T-helper 1 cell treated with Interleukin-12 subunit alpha and Interleukin-12 subunit beta and Interleukin-4 antibody, amounts not matched to agents 30 ng/mL and 1 ng/mL, for 36 hours (primary cell): ENCODE results near the gene VWA7. TPM values are rescaled to one million over a fixed set of nuclear protein-coding genes. Genes with fewer than 3 reads are reported as not detected.

Experiments
- intact Hi-C: fragments of 100-400 bp; cut with micrococcal nuclease; formaldehyde crosslinking; loops from one replicate; pipeline ENCODE4 v1.15.1; 2024
- total RNA-seq: library from RNA; stranded (reverse); gene quantifications from 2 replicates; pipeline ENCODE4 v1.2.3, GENCODE V29; 2022

VWA7 gene
- total RNA-seq, 1 donor from 2014 or later, result 6.0 TPM

DNA sequence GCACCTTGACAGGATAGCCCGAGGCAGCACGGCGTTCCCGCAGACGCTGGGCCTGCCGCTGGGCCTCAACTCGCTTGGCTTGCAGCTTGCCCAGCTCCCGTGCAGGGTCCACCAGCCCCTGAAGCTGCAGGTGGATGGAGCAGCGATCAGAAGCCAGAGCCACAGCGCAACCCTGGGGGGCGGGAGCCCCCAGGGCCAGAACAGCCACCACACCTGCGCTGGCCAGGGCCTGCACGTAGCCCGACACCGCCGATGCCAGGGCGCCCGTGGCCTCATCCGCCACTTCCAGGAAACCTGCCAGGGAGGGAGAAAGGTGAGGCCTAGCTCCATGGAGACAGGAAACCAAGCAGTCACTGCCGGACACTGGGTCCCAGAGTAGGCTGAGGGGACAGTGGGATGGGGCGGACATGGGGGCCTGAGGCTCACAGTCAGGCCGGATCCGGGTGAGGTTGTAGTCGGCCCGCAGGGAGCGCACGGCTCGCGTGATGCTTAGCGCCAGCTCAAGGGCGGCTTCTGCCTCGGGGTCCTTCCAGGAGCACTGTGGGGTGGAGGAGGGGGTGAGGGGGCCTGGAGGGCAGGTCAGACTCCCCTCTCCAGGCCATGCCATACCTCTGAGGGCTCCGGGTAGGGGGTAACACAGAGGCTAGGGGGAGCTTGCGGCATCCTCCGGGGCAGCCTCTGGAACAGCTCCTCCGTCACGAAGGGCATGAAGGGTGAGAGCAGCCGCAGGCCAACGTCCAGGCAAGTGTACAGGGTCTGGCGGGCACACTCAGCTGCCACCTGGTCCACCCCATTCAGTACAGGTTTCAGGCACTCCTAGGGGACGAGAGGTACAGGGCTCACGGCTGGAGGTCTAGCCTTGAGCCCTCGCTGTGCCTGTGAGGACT, 2.1 kb upstream of the VWA7 start:
- intact Hi-C loops, result no loop called here

DNA sequence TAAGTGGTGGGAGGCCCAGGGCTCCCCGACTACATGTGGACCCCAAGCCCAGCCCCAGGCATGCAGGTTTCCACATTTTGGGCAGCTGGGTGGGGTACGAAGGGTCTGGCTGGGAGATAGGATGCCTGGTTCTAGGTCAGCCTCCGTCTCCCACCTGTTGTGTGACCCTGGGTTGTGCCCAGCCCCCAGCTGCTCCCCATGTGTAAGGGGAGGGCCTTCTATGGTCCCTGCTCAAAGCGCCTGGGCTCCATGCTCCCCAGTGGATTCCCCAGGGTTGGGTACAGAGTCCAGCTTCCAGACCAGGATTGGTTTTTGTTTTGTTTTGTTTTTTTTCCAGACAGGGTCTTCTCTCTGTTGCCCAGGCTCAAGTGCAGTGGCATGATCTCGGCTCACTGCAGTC, 1.1 kb upstream of the VWA7 start:
- intact Hi-C loops, result no loop called here

DNA sequence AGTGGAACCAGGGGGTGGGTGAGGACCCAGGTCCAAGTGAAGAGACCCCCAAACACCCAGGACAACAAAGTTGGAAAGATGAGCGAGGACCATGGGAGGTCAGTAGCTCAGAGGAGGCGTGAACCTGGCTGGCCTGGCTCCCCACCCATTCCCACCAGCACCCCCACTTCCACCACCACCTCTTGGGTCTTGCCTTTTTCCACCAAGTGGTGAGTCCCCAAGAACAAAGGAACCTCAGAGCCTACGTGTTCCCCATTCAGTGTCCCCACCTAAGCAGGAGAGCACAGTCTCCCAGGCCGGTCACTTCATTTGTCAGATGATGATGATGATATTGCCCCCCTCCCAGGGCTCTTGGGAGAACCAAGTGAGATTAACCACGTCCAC, 531 bp upstream of the VWA7 start:
- intact Hi-C loops, result loop anchor here (1.0 kb wide), 2 partner anchors 17 to 74 kb away; partner anchors contain the start of gene ABHD16A

DNA sequence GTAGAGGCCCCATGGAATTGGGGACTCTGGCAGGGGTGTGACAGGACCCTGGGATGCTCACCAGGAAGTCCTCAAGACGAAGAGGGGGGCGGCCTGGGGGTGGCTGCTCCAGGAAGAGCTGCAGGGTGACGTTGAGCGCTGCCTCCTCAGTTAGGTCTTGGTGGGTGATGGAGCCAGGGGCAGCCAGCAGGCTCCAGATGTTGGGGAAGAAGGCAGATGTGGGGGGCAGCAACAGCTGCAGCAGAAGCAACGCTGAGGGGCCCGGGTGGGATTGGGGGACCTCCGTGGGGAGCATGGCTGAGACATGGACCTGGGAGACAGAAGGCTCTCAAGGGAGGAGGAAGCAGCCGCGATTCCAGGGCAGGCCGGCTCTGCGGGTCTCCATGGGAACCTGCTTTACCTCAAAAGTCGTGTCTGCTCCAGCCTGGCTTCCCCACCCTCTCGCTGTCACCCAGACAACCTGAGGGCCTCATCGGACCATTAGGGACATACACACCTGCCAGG, 591 bp downstream of the VWA7 start:
- intact Hi-C loops, result no loop called here

DNA sequence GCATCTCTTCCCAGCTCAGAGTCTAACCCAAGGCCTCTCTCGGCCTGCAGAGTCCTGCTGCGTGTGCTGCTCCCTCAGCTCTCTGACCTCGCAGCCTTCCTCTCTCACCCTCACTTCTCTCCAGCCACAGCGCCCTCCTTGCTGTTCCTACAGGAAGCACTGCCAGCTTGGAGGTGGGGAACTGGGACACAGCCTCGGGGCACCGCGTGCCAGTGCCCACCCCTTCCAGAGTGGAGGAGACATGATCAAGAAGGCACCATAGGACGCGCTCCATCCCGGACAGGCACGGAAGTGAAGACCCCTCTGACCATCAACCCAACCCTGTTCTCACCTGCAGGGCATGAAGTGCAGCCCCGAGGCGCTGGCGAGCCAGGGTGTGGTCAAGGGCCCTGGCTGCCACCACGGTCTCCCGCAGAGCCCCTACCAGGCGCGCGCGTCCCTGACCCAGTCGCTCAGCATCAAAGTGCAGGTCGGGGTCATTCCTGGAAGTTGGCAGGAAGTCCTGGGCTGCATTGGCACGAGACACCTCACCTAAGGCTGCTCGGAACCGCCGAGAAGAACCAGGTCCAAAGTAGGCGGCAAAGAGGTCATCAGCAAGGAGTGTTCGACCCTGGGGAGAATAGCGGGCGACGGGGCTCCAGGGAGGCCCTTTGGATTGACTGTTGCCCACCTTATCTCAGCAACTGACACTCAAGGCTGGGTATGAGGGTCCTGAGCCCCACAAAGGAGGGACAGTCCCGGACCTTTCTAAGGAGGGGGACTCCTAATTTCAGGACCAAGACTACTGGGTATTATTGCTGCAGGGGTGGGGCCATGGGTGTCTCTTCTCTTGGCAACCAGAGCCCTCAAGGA, 1.3 kb downstream of the VWA7 start:
- intact Hi-C loops, result no loop called here

DNA sequence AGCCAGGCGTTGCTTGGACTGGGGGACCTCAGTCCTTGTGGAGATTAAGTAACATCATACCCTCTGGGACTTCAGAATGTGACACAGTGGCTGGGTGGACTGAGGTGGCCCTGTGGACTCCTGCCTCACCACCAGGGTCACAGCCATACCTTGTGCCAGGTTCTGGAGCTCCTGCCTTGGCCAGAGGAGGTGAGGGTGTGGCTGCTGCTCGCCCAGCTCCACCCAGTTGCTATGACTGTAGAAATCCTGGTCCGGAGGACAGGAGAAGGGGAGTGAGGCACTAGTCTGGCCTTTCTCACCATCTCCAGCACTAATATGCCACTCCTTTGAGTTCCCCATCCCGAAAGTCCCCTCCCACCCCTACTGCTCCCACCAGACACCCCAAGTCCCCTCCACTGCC, 1.9 kb downstream of the VWA7 start:
- intact Hi-C loops, result no loop called here

DNA sequence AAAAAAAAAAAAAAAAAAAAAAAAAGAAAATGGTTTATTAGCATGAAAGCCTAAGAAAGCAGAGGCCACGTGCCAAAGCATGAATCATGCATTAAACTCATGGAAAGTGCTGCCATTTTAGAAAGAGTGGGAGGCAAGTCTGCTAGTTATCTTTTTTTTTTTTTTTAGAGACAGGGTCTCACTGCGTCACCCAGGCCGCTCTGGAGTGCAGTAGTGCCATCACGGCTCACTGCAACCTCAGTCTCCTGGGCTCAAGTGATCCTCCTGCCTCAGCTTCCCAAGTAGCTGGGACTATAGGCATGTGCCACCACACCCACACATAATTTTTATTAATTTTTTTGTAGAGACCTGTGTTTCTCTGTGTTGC, 5.2 kb downstream of the VWA7 start:
- intact Hi-C loops, result loop anchor here (1.0 to 5.0 kb wide), 2 partner anchors 35 kb away; partner anchors contain the start of gene LSM2

DNA sequence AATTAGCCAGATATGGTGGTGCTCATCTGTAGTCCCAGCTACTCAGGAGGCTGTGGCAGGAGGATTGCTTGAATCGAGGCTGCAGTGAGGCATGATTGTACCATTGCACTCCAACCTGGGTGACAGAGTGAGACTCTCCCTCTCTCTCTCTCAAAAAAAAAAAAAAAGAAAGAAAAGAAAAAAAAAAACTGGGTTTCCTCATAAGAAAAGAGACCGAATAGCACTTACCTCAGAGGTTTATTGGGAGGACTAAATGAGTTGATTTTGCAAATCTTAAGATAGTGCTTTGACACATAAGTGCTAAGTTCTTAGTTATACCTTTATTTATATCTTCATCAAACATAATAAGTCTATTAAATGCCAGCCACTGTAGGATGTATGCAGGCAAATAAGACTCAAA, 6.3 kb downstream of the VWA7 start:
- intact Hi-C loops, result loop anchor here (5.0 kb wide), 1 partner anchor 36 kb away; the partner anchor contains the start of gene LSM2

DNA sequence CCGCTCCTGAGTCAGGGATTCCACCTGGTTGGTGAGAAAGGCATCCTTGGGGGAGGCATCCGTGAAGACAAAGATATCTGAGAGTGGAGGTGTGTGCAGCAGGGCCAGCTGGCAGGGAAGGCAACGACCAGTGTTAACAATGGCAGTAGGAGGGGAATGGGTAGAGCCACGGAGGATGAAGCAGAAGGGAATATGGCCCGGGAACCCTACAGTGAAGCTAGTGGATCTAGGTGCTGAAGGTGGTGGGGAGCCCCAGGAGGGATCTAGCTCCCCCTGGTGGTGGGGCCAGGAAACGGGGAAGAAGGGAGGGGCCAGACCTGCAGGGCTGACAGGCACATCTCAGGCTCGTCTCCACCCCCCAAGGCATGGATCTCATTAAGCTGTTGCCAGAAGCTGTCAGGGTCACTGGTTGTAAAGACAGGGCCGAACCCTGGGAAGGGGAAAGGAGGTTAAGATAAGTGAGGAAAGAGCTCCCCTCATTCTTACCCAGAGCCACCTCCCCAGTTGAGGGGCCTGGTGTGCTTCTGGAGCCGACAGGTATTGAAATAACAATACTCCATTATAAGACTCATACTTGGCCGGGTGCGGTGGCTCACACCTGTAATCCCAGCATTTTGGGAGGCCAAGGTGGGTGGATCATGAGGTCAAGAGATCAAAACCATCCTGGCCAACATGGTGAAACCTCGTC, 7.3 kb downstream of the VWA7 start:
- intact Hi-C loops, result loop anchor here (1.0 to 5.0 kb wide), 5 partner anchors 31 to 89 kb away; partner anchors contain the start of genes DDAH2, HSPA1B, LSM2 and LY6G5C

DNA sequence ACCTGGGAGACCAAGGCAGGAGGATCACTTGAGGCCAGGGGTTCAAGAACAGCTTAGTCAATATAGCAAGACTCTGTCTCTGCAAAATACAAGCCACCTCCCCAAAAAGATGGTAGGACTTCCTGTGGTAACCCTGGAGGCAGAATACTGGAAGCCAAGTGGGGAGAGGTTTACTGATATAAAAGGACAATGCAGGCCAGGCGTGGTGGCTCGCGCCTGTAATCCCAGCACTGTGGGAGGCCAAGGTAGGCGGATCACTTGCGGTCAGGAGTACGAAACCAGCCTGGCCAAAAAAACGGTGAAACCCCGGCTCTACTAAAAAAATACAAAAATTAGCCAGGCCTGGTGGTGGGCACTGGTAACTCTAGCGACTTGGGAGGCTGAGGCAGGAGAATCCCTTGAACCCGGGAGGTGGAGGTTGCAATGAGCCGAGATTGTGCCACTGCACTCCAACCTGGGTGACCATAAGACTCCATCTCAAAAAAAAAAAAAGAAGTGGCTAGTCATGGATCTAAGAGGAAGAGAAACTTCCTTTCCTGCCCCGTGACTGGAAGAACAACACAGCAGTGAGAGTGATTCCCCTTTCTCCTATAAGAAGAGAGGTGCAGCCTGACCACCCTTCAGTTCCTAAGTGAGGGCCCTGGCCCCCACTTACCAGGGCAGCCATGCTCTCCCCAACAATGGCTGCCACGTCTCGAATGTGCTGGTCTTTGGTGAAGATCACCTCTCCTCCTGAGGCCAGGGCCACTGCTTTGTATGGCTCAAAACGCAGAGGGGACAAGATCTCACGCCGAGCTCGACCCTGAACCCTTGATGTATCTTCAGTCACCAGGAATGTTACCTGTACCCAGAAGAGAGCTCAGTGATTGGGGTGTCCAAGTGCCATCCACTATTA, 8.5 kb downstream of the VWA7 start:
- intact Hi-C loops, result loop anchor here (1.0 to 2.0 kb wide), 4 partner anchors 30 to 87 kb away; partner anchors contain the start of genes DDAH2, HSPA1B and LY6G5C

DNA sequence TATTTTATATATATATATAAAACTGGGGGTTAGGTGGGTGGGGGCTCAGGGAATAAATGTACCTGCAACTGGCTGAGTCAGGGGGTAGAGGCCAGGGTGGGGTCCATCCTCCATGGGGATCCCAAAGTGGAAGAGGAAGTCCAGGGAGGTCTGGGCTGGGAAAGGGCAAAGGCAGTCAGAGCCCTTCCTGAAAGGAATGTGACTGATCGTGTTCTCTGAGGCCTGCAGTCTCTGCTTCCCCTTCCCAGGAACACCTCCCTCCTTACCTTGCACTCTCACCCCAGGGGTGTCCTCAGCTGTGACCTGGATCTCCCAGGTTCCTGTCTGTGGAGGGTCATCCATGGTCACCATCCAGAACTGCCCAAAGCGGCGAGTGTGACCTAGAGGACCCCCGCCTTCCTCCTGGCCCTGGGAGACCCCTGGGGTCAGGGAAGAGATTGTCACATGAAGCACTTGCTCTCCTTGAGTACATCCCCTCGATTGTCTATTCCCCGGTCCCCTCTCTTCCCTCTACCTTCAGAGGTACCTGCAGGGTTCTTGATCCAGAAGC, 10.0 kb downstream of the VWA7 start:
- intact Hi-C loops, result no loop called here

DNA sequence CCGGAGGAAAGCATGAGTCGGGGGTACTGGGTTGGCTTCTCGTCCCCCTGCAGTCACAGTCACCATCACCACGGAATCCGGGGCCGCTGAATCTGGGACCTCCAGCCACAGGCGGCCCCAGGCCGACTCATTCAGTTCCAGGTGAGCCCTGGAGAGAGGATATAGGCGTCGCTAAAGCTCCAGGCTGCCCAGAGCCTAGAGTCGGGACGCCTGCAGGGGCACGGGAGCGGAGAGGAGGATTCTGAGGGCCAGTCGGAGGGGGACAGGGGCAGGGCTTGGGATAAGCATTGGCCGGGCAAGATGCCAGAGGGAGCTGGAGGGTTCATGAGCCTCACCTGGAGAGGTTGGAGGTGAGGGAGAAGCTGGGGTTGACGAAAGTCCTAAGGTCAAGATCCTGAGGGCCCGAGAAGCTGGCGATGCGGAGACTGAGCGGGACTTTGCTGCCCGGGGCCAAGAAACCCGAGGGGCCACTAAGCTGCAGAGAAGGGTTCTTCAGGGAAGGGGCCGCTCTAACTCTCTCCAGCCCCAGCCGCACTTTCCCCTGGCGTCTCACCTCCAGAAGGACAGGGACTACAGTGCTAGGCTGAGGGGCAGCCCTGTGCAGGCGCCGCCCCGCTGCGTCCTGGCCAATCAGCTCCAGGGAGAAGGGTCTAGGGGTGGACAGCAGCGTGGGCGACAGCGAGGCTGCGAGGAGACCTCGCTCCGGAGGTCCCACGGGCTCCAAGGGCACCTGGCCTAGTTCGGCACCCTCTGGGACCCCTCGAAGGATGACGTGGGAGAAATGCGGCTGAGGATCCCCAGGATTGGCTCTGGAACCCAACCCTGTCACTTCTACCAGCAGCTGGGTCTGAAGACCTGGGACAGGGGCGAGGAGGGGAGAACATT, 11.0 kb downstream of the VWA7 start:
- intact Hi-C loops, result no loop called here

DNA sequence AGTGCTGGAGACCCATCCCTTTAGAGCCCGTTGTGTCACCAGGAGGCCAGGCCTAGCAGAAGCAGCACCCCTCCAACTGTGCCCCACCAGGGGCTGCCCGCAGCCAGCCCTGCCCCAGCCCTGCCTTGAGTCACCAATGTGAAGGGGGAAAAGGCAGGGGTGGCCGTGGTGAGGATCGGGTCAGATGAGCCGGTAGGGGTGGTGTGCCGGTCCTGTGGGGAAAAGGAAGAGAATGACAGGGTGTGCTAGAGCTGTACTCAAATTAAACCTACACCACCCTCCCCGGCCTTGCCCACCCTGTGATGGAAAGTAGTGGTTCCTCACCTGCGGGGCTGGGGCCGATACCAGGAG, 11.6 kb downstream of the VWA7 start:
- intact Hi-C loops, result no loop called here

DNA sequence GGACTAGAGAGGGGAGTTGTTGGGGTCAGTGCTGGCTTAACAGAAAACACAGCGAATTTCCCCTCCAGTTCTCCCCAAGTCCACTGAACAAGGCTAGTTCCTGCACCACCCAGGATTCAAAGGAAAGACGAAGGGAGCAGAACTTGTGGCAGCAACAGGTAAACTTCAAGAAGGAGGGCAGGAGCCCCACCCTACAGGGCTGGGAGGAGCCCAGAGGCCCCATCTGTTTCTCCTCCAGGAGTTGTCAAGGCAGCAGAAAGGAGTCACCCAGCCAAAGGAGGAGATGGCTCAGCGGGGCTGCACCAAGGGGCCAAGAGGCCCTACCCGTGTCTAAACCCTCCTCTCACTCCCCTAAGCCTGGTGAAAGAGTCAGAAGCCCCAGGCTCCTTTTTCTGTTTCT, 12.9 kb downstream of the VWA7 start:
- intact Hi-C loops, result no loop called here

DNA sequence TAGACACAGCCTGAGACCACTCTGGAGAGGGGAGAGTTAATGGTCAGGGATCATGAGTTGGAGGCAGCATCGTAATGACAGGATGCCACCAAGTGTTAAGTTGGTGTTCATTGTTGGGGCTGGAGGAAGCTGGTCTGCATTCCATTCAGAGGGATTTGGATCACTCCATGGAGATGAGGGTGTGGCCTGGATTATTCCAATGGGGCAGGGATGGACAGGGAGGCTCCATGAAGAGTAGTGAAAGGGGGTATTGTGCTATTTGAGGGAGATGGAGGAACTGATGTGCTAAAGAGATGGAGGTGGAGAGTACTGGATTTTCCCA, 13.5 kb downstream of the VWA7 start:
- intact Hi-C loops, result no loop called here

DNA sequence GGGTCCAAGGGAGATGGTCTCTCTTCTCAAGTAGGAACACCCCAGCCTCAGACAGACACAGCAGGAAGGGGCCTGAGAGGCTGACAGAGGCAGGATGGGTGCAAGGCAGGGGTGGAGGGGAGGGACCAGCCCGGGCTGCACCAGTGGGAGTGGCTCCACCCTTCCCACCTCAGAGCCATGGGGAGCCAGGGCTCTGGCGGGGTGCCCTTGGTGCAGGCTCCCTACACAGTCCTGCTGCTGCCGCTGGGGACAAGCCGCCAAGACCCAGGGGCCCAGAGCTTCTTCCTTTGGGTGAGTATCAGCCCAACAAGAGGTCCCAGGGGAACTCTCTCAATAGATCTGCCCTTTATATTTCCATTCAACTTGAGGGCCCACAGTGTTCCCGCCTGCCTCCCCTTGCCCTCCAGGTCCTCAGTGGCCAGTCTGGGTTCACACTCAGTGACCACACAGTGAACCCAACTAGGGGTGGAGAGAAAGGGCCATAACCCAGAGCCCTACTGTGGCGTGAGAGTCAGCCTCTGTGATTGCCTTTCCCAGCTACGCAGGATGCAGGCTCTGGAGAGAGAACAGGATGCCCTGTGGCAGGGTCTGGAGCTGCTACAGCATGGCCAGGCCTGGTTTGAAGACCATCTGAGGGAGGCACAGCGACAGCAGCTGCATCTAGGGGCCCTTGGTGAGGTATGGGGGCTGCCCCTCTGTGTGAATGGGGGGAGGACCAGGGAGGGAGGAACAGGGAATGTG, 14.1 kb downstream of the VWA7 start:
- intact Hi-C loops, result no loop called here

DNA sequence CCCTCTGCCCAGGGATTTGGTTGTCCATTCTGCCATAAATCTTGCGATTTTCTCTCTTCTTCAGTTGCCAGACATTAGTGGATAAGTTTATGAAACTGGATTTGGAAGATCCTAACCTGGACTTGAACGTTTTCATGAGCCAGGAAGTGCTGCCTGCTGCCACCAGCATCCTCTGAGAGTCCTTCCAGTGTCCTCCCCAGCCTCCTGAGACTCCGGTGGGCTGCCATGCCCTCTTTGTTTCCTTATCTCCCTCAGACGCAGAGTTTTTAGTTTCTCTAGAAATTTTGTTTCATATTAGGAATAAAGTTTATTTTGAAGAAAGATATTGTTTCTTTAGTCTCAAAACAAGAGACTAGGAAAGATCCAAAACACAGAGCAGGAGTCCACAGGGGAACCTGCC, 14.8 kb downstream of the VWA7 start, which contains the start of gene SAPCD1:
SAPCD1 (plus strand) TSS at position 301 of the 400 bp plus-strand sequence. CDS start 399 bp downstream, outside the sequence.
- intact Hi-C loops, result no loop called here

DNA sequence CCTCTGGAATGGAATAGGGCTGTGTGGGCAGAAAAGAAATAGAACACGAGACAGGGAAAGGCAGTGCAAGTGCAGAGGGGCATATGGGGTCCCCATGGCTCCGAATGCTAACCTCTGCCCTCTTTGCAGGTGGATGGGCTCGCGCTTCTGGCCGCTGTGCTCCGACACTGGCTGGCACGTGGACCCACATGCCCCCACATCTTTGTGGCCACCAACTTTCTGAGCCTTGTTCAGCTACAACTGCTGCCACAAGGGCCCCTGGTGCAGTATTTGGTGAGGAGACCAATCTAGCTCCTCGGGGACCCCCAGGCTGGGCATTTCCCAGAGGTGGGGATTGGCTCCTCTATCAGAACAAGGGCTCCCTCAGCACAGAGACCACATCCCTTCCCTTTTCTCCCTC, 15.8 kb downstream of the VWA7 start:
- intact Hi-C loops, result no loop called here
